ENCODE data around the gene TRIM36.

DNA sequence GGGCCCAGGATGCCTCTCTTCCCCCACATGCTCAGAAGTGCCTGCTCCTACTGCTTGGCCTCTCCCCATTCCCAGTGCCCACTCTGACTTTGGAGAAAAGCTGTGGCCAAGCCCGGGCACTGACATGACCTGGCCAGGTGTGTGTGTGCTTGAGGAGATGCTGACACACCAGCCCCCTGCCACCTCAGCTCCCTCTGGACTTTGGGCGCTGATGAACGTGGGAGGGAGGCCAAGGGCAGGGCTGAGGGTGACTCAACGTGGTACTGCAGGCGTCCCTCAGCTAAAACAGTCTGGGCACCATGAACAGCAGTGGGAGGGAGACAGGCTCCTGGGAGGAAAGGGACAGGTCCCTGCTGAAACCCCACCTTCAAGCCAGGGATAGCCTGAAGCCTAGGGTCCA is 3.9 kb downstream of the TRIM36 start:
- TF ChIP-seq, protein P1, sequence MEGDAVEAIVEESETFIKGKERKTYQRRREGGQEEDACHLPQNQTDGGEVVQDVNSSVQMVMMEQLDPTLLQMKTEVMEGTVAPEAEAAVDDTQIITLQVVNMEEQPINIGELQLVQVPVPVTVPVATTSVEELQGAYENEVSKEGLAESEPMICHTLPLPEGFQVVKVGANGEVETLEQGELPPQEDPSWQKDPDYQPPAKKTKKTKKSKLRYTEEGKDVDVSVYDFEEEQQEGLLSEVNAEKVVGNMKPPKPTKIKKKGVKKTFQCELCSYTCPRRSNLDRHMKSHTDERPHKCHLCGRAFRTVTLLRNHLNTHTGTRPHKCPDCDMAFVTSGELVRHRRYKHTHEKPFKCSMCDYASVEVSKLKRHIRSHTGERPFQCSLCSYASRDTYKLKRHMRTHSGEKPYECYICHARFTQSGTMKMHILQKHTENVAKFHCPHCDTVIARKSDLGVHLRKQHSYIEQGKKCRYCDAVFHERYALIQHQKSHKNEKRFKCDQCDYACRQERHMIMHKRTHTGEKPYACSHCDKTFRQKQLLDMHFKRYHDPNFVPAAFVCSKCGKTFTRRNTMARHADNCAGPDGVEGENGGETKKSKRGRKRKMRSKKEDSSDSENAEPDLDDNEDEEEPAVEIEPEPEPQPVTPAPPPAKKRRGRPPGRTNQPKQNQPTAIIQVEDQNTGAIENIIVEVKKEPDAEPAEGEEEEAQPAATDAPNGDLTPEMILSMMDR (IDR thresholded peaks at IDR 0.05): no peak
- TF ChIP-seq POLR2A (IDR thresholded peaks at IDR 0.05): no peak
